Upper lobe of left lung (tissue), 6 donors: ENCODE data around the gene DLGAP1. TPM values are rescaled to one million over a fixed set of nuclear protein-coding genes. Genes with fewer than 3 reads are reported as not detected.

Experiments
- ATAC-seq, 2 donors: fragments of 200-7000 bp; cut with Tn5 transposase; one replicate each; pipeline ENCODE4 v1.9.1; 2022; ENCODE audit warnings: mild to moderate bottlenecking in 2 of 2, moderate library complexity in 2 of 2; ENCODE audit not compliant: low FRiP score in 2 of 2
- DNase-seq, 2 donors: peaks; one replicate each; pipeline ENCODE4 v3.0.0-alpha.2; 2019 to 2020
- H3K27ac ChIP-seq, 4 donors: fragments of 200-600 bp; sonication (generic); one replicate each; pipeline ENCODE4 v1.5.1; 2016 to 2019
- H3K27me3 ChIP-seq, 4 donors: fragments of 200-600 bp; sonication (generic); one replicate each; pipeline ENCODE4 v1.5.1; 2017 to 2019
- H3K36me3 ChIP-seq, 4 donors: fragments of 200-600 bp; sonication (generic); one replicate each; pipeline ENCODE4 v1.5.1; 2016 to 2019
- H3K4me1 ChIP-seq, 4 donors: fragments of 200-600 bp; sonication (generic); one replicate each; pipeline ENCODE4 v1.5.1; 2018 to 2019
- H3K4me3 ChIP-seq, 4 donors: fragments of 200-600 bp; sonication (generic); one replicate each; pipeline ENCODE4 v1.5.1; 2017 to 2019; ENCODE audit warnings: mild to moderate bottlenecking in 2 of 4, moderate library complexity in 1 of 4
- H3K9me3 ChIP-seq, 4 donors: fragments of 200-600 bp; sonication (generic); one replicate each; pipeline ENCODE4 v1.5.1; 2018 to 2019
- CTCF ChIP-seq, 6 experiments: fragments of 450-650 bp in 4 of 6; fragments of 200-600 bp in 2 of 6; sonication (generic) in 2 of 6; IDR thresholded peaks; one replicate each; pipeline ENCODE4 v1.5.1; 2016 to 2019; ENCODE audit warnings: antibody characterized with exemption in 6 of 6
- EP300 ChIP-seq, 4 donors: sonication (generic); formaldehyde crosslinking; IDR thresholded peaks; one replicate each; pipeline ENCODE4 v1.5.1; 2017; ENCODE audit warnings: antibody characterized with exemption in 4 of 4, control low read depth in 2 of 4
- POLR2A ChIP-seq, 4 donors: fragments of 450-650 bp; IDR thresholded peaks; one replicate each; pipeline ENCODE4 v1.5.1; 2016 to 2017; ENCODE audit warnings: antibody characterized with exemption in 4 of 4, mild to moderate bottlenecking in 2 of 4
- POLR2AphosphoS5 ChIP-seq, 2 donors: sonication (generic); formaldehyde crosslinking; IDR thresholded peaks; one replicate each; pipeline ENCODE4 v1.5.1; 2017; ENCODE audit warnings: antibody characterized with exemption in 2 of 2
- WGBS, 2 donors: methylation state at CpG; one replicate each; pipeline ENCODE4 v1.1.5; 2017 to 2018; 5-methylcytosine and 5-hydroxymethylcytosine counted together
- total RNA-seq, 6 donors: library from RNA; depleted of rRNA in 4 of 6; stranded (reverse); fragments of >200 nt in 4 of 6; gene quantifications; one replicate each; pipeline versions ENCODE4 v1.1.0 to v1.2.1, GENCODE V29; 2016 to 2021
- donor health status: DM: no; HTN: no; CAD: no; lungs with moderate emphysema.
- donor health status: DM: no; HTN: yes; CAD: no; lungs with severe emphysema.

DLGAP1 gene
- total RNA-seq, 6 donors from 2014 or later: 2.1 to 4.6 (median 3.6) TPM

- H3K27me3 ChIP-seq: no peaks in the 10 kb centered on the region
- H3K9me3 ChIP-seq: no peaks in the 10 kb centered on the region
- H3K36me3 ChIP-seq: no peaks in the 10 kb centered on the region
- no peaks in the 10 kb centered on the region for H3K4me1 ChIP-seq
- no peak for DNase-seq
- WGBS, 2 donors: 71 to 80% methylated on average over 4 of the region's 4 CpGs
- no peak overlapping the region for H3K4me3 ChIP-seq
- no peak for ATAC-seq
- no peak overlapping the region for H3K27ac ChIP-seq
- TF ChIP-seq POLR2A (IDR thresholded peaks at IDR 0.05) (no peak), EP300 (IDR thresholded peaks at IDR 0.05) (no peak), CTCF (IDR thresholded peaks at IDR 0.05) (no peak), POLR2AphosphoS5 (IDR thresholded peaks at IDR 0.05) (no peak)
Observed at GRCh38 chr18:3806656-3807055, 648.5 kb downstream of the DLGAP1 start.

- Histone ChIP-seq H3K36me3 (no peaks in the 10 kb centered on the region), H3K4me3 (no peak overlapping the region), H3K27ac (no peak overlapping the region), H3K4me1 (no peaks in the 10 kb centered on the region), H3K27me3 (no peaks in the 10 kb centered on the region), H3K9me3 (no peaks in the 10 kb centered on the region)
- DNase-seq: no peak
- TF ChIP-seq POLR2AphosphoS5 (IDR thresholded peaks at IDR 0.05) (no peak), POLR2A (IDR thresholded peaks at IDR 0.05) (no peak), EP300 (IDR thresholded peaks at IDR 0.05) (no peak), CTCF (IDR thresholded peaks at IDR 0.05) (no peak)
- WGBS, 2 donors: 88 to 90% methylated on average over 4 of the region's 4 CpGs
- no peak for ATAC-seq
Observed at GRCh38 chr18:3804336-3804735, 650.8 kb downstream of the DLGAP1 start.

GRCh38 chr18:3803350-3803749 lies 651.8 kb downstream of the DLGAP1 start:
- no peak for DNase-seq
- ATAC-seq: no peak
- H3K4me3 ChIP-seq: no peak overlapping the region
- no peaks in the 10 kb centered on the region for H3K27me3 ChIP-seq
- H3K27ac ChIP-seq: no peak overlapping the region
- TF ChIP-seq EP300 (IDR thresholded peaks at IDR 0.05) (no peak), POLR2AphosphoS5 (IDR thresholded peaks at IDR 0.05) (no peak)
- no peaks in the 10 kb centered on the region for H3K36me3 ChIP-seq
- no peaks in the 10 kb centered on the region for H3K4me1 ChIP-seq
- no peaks in the 10 kb centered on the region for H3K9me3 ChIP-seq
- 75 to 78% methylated on average over 4 of the region's 4 CpGs for WGBS, 2 donors

- no peak for ATAC-seq
- Histone ChIP-seq H3K9me3 (no peaks in the 10 kb centered on the region), H3K36me3 (no peaks in the 10 kb centered on the region), H3K4me3 (no peak overlapping the region), H3K4me1 (no peaks in the 10 kb centered on the region), H3K27me3 (no peaks in the 10 kb centered on the region), H3K27ac (no peak overlapping the region)
- TF ChIP-seq POLR2A (IDR thresholded peaks at IDR 0.05) (no peak), POLR2AphosphoS5 (IDR thresholded peaks at IDR 0.05) (no peak), EP300 (IDR thresholded peaks at IDR 0.05) (no peak), CTCF (IDR thresholded peaks at IDR 0.05) (no peak)
- 54 to 57% methylated on average over 4 of the region's 4 CpGs for WGBS, 2 donors
- DNase-seq: no peak
Observed at GRCh38 chr18:3799515-3799914, 655.6 kb downstream of the DLGAP1 start.

- Histone ChIP-seq H3K36me3 (no peaks in the 10 kb centered on the region), H3K27ac (no peak overlapping the region), H3K4me1 (no peaks in the 10 kb centered on the region), H3K9me3 (no peaks in the 10 kb centered on the region), H3K27me3 (no peaks in the 10 kb centered on the region), H3K4me3 (no peak overlapping the region)
- WGBS, 2 donors: 90 to 93% methylated on average over 3 of the region's 3 CpGs
- DNase-seq (no peak), ATAC-seq (no peak)
- no peak for TF ChIP-seq CTCF (IDR thresholded peaks at IDR 0.05)
- no peak for TF ChIP-seq POLR2A (IDR thresholded peaks at IDR 0.05)
- TF ChIP-seq EP300 (IDR thresholded peaks at IDR 0.05): no peak
Observed at GRCh38 chr18:3798032-3798431, 657.1 kb downstream of the DLGAP1 start.
